Prostate gland (tissue), 2 donors: ENCODE measurements around the gene GADD45B. TPM values are rescaled to one million over a fixed set of nuclear protein-coding genes. Genes with fewer than 3 reads are reported as not detected.
A peak's percentile ranks its signal among the peaks of the same experiment; 100 is the strongest.
"Not testable (repeated sequence)": the region's sequence is repeated elsewhere in the genome, so short reads cannot be mapped to it uniquely, and the experiment has no call there.

ENCODE experiments used
- DNase-seq: peaks from one replicate; pipeline ENCODE4 v3.0.0-alpha.2; 2019; ENCODE audit warnings: low spot score
- H3K27ac ChIP-seq, 2 donors: fragments of 200-600 bp; sonication (generic); 2 replicates each; pipeline ENCODE4 v1.5.1; 2017 to 2019
- H3K27me3 ChIP-seq: fragments of 200-600 bp; sonication (generic); replicated peaks from 2 replicates; pipeline ENCODE4 v1.5.1; 2019; ENCODE audit not compliant: insufficient read depth
- H3K36me3 ChIP-seq, 2 donors: fragments of 200-600 bp; sonication (generic); 1 replicate in 1 of 2; 2 replicates in 1 of 2; pipeline versions ENCODE4 v1.5.1 to v1.8.1; 2017 to 2019
- H3K4me1 ChIP-seq: fragments of 200-600 bp; sonication (generic); replicated peaks from 2 replicates; pipeline ENCODE4 v1.5.1; 2019
- H3K4me3 ChIP-seq, 2 donors: fragments of 200-600 bp; sonication (generic); 2 replicates each; pipeline ENCODE4 v1.5.1; 2017 to 2019
- H3K9me3 ChIP-seq: fragments of 200-600 bp; sonication (generic); 2 replicates; pipeline ENCODE4 v1.5.1; 2017
- CTCF ChIP-seq, 4 experiments: fragments of 200-600 bp in 2 of 4; fragments of 450-650 bp in 2 of 4; sonication (generic) in 2 of 4; IDR thresholded peaks; 1 replicate in 3 of 4; 2 replicates in 1 of 4; pipeline ENCODE4 v1.5.1; 2016 to 2019; ENCODE audit warnings: antibody characterized with exemption in 4 of 4, mild to moderate bottlenecking in 2 of 4, moderate library complexity in 2 of 4
- POLR2A ChIP-seq: fragments of 450-650 bp; IDR thresholded peaks from one replicate; pipeline ENCODE4 v1.6.1; 2016; ENCODE audit warnings: antibody characterized with exemption, mild to moderate bottlenecking
- POLR2AphosphoS5 ChIP-seq: sonication (generic); formaldehyde crosslinking; IDR thresholded peaks from one replicate; pipeline ENCODE4 v1.6.1; 2017; ENCODE audit warnings: antibody characterized with exemption
- WGBS: methylation state at CpG from one replicate; pipeline ENCODE4 v1.1.5; 2018; 5-methylcytosine and 5-hydroxymethylcytosine counted together
- intact Hi-C: fragments of 100-400 bp; cut with DNase I; formaldehyde crosslinking; loops from one replicate; pipeline ENCODE4 v1.14.2; 2022
- total RNA-seq, 2 donors: library from RNA; depleted of rRNA; stranded (reverse); fragments of >200 nt; gene quantifications; one replicate each; pipeline ENCODE4 v1.1.0, GENCODE V29; 2016

The GADD45B gene
- total RNA-seq, 2 donors from 2014 or later: 90.7 to 94.6 TPM

- DNase-seq: peak; percentile 70
- intact Hi-C loops: no loop called here
- Histone ChIP-seq H3K9me3 (no peaks in the 10 kb centered on the region), H3K36me3 (no peaks in the 10 kb centered on the region), H3K4me1 (peaks cover 28% of the 10 kb centered on the region), H3K27me3 (no peaks in the 10 kb centered on the region), H3K4me3 (no peak overlapping the region), H3K27ac (peak overlapping the region in 1 of 2 donors; percentile 15)
- WGBS: 31% methylated on average over 20 of the region's 23 CpGs
- TF ChIP-seq CTCF (IDR thresholded peaks at IDR 0.05): no peak
- no peak for TF ChIP-seq POLR2A
- peak; percentile 69 for TF ChIP-seq POLR2AphosphoS5
Observed at GRCh38 chr19:2491130-2491801, 15.3 kb downstream of the GADD45B start.

- intact Hi-C loops: no loop called here
- Histone ChIP-seq H3K27ac (no peak overlapping the region), H3K4me3 (no peak overlapping the region), H3K4me1 (peaks cover 28% of the 10 kb centered on the region), H3K36me3 (no peaks in the 10 kb centered on the region), H3K27me3 (no peaks in the 10 kb centered on the region), H3K9me3 (no peaks in the 10 kb centered on the region)
- DNase-seq: no peak
- no peak for TF ChIP-seq CTCF (IDR thresholded peaks at IDR 0.05)
- no peak for TF ChIP-seq POLR2AphosphoS5
- no peak for TF ChIP-seq POLR2A
- 82% methylated on average over 8 of the region's 8 CpGs for WGBS
Observed at GRCh38 chr19:2492870-2493269, 16.9 kb downstream of the GADD45B start.

GRCh38 chr19:2493448-2493847 is 17.5 kb downstream of the GADD45B start:
- 92% methylated on average over 14 of the region's 14 CpGs for WGBS
- H3K36me3 ChIP-seq, H3K27ac ChIP-seq, intact Hi-C loops, H3K4me3 ChIP-seq, H3K9me3 ChIP-seq, DNase-seq, H3K27me3 ChIP-seq: not testable (repeated sequence)
- peaks cover 30% of the 10 kb centered on the region for H3K4me1 ChIP-seq

GRCh38 chr19:2494084-2494446 is 18.1 kb downstream of the GADD45B start:
- Histone ChIP-seq H3K27me3 (no peaks in the 10 kb centered on the region), H3K27ac (peak overlapping the region in 1 of 2 donors; percentile 96), H3K36me3 (no peaks in the 10 kb centered on the region), H3K4me1 (peaks cover 26% of the 10 kb centered on the region), H3K9me3 (no peaks in the 10 kb centered on the region), H3K4me3 (peak overlapping the region; percentile 43 to 46)
- no peak for TF ChIP-seq CTCF (IDR thresholded peaks at IDR 0.05)
- no peak for TF ChIP-seq POLR2A
- no peak for TF ChIP-seq POLR2AphosphoS5
- WGBS: 55% methylated on average over 21 of the region's 21 CpGs
- intact Hi-C loops: no loop called here
- DNase-seq: no peak

- peak overlapping the region; percentile 43 to 46 for H3K4me3 ChIP-seq
- WGBS: 8% methylated on average over 41 of the region's 72 CpGs
- H3K36me3 ChIP-seq: no peaks in the 10 kb centered on the region
Observed at GRCh38 chr19:2494447-2495129, 18.7 kb downstream of the GADD45B start.

More at GRCh38 chr19:2494447-2495129, 18.7 kb downstream of the GADD45B start:
- intact Hi-C loops: loop anchor here (5.0 kb wide), 1 partner anchor 48 kb away; no protein-coding TSS in a partner anchor
- DNase-seq: peak; percentile 40
- Histone ChIP-seq H3K4me1 (peaks cover 21% of the 10 kb centered on the region), H3K27me3 (no peaks in the 10 kb centered on the region), H3K27ac (peak overlapping the region; percentile 94 to 96), H3K9me3 (no peaks in the 10 kb centered on the region)
- TF ChIP-seq CTCF (IDR thresholded peaks at IDR 0.05) (peak in 2 of 4 experiments; percentile 4 to 9), POLR2AphosphoS5 (no peak), POLR2A (no peak)
